Measurements from ENCODE around the gene RAPGEF2. TPM values are rescaled to one million over a fixed set of nuclear protein-coding genes. Genes with fewer than 3 reads are reported as not detected.
A peak's percentile ranks its signal among the peaks of the same experiment; 100 is the strongest.

Gene RAPGEF2
- total and polyA plus RNA-seq, 9 of the 15 experiments (the other 6 are each of a cell fraction or from before 2014, with no cell fraction given): 3.1 to 32.6 (median 23.1) TPM

- ChIA-PET POLR2A (no interaction called here), CTCF (ENCODE audit: low intra/inter-chr PET ratio) (no interaction called here)
- ATAC-seq (peak; percentile 55; the same call in 1 of the 3 replicates), DNase-seq (ENCODE audit: extremely low read depth in 1 of 4, low spot score in 3 of 4) (no peak), FAIRE-seq (no peak)
- no peaks in the 10 kb centered on the region for H3K4me1 ChIP-seq (replicated peaks in 1 of 2; ENCODE audit: control insufficient read depth in 2 of 2, insufficient read depth in 2 of 2, low read length in 2 of 2)
- no peak for TF ChIP-seq ZNF124 (CRISPR knock-in tag; IDR thresholded peaks at IDR 0.05)
- peak; percentile 74 for TF ChIP-seq L3MBTL2 (IDR thresholded peaks at IDR 0.05)
- TF ChIP-seq MGA (IDR thresholded peaks at IDR 0.05): peak; percentile 62
- no peaks in the 10 kb centered on the region for H3K79me2 ChIP-seq (ENCODE audit: control insufficient read depth, insufficient read depth, low read length)
- no peak overlapping the region for H3K9ac ChIP-seq (ENCODE audit: insufficient read depth in 1 of 2, low read depth in 2 of 2, low read length in 2 of 2)
- no peak overlapping the region for H2AFZ ChIP-seq (ENCODE audit: low read depth, low read length)
- no peak overlapping the region for H3K4me2 ChIP-seq (ENCODE audit: insufficient read depth, low read length)
- H3K36me3 ChIP-seq (ENCODE audit: control insufficient read depth, insufficient read depth, low read length): no peaks in the 10 kb centered on the region
- H3K27ac ChIP-seq (ENCODE audit: extremely low read depth, low read depth, low read length): no peak overlapping the region
- 0 out of 2 replicates have a peak, but pooled peaks cover 3% of the 10 kb centered on the region for H4K20me1 ChIP-seq (replicated peaks; ENCODE audit: control insufficient read depth, insufficient read depth, low read length)
- intact Hi-C loops (cut with micrococcal nuclease): loop anchor here (5.0 kb wide), 1 partner anchor 98 kb away; no protein-coding TSS in a partner anchor
- WGBS (ENCODE audit: insufficient coverage, low coverage, missing lambda C conversion rate): 0% methylated on average over 2 of the region's 2 CpGs
- H3K9me3 ChIP-seq (replicated peaks; ENCODE audit: control insufficient read depth, insufficient read depth, low read depth, low read length): no peaks in the 10 kb centered on the region
- no peaks in the 10 kb centered on the region for H3K9me1 ChIP-seq (ENCODE audit: control insufficient read depth, insufficient read depth, low read length)
- peaks cover 0 to 2% of the 10 kb centered on the region in 2 experiments; a peak in 2 of 5 replicates for H3K27me3 ChIP-seq (ENCODE audit: control insufficient read depth in 2 of 2, insufficient read depth in 2 of 2, low read length in 2 of 2)
- in situ Hi-C loops (cut with MboI): no loop called here
- no TSS peak for BruUV-seq (replicated peaks)
- no peak overlapping the region for H3K4me3 ChIP-seq
Measured at GRCh38 chr4:159395693-159396092, 292.8 kb downstream of the RAPGEF2 start.
